Brain microvascular endothelial cell (primary cell): Measurements from ENCODE around the gene KIF1C.
"Not testable (repeated sequence)": the region's sequence is repeated elsewhere in the genome, so short reads cannot be mapped to it uniquely, and the experiment has no call there.

Experiments
- DNase-seq: peaks from one replicate; pipeline ENCODE4 v3.0.0-alpha.2; 2020
- H3K27ac ChIP-seq: fragments of 250-450 bp; sonication (Bioruptor Pico); 2 replicates; pipeline ENCODE4 v1.5.1; 2020; ENCODE audit warnings: mild to moderate bottlenecking, moderate library complexity
- H3K27me3 ChIP-seq: fragments of 250-450 bp; sonication (Bioruptor Pico); replicated peaks from 2 replicates; pipeline ENCODE4 v1.5.1; 2020; ENCODE audit warnings: mild to moderate bottlenecking
- H3K36me3 ChIP-seq: fragments of 250-450 bp; sonication (Bioruptor Pico); replicated peaks from 2 replicates; pipeline ENCODE4 v1.5.1; 2020; ENCODE audit warnings: mild to moderate bottlenecking
- H3K4me3 ChIP-seq: 2 replicates; pipeline ENCODE4 v1.5.1; 2011; ENCODE audit warnings: low read depth, mild to moderate bottlenecking, control low read depth, low read length, moderate library complexity
- in situ Hi-C: cut with HindIII; loops from 2 replicates; pipeline ENCODE4 v1.10.0; 2017; ENCODE audit warnings: low sequenced_read_pairs, low pct_ligation_motif_present
- TF ChIP-seq, protein P1 (sequence below): IDR thresholded peaks from 2 replicates; pipeline ENCODE4 v1.5.1; 2011; ENCODE audit warnings: low read depth, mild to moderate bottlenecking, moderate library complexity, low read length, control low read depth, inconsistent platforms; ENCODE audit errors: missing control alignments

KIF1C gene

DNA sequence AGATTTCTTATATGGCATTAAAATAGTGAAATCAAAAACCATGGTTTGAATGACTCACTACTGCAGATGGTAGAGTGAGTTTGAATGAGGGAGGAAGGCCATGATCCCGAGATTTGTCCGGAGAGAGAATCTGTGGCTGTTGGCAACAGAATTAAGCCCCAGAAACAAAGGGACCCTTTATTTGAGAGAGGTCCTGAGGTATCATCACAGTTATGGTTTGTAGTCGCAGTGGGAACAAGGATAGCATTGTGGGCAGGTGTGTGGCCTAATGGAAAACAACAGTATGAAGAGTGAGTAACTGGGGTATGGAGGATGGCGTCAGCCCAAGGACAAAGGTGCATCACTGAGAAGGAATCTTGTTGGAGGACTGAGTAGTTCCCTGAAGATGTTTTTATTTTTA lies 72.0 kb downstream of the KIF1C start:
- no peak overlapping the region for H3K4me3 ChIP-seq
- H3K27me3 ChIP-seq, result no peaks in the 10 kb centered on the region
- TF ChIP-seq, protein P1, sequence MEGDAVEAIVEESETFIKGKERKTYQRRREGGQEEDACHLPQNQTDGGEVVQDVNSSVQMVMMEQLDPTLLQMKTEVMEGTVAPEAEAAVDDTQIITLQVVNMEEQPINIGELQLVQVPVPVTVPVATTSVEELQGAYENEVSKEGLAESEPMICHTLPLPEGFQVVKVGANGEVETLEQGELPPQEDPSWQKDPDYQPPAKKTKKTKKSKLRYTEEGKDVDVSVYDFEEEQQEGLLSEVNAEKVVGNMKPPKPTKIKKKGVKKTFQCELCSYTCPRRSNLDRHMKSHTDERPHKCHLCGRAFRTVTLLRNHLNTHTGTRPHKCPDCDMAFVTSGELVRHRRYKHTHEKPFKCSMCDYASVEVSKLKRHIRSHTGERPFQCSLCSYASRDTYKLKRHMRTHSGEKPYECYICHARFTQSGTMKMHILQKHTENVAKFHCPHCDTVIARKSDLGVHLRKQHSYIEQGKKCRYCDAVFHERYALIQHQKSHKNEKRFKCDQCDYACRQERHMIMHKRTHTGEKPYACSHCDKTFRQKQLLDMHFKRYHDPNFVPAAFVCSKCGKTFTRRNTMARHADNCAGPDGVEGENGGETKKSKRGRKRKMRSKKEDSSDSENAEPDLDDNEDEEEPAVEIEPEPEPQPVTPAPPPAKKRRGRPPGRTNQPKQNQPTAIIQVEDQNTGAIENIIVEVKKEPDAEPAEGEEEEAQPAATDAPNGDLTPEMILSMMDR, result no peak
- H3K36me3 ChIP-seq, result no peaks in the 10 kb centered on the region
- DNase-seq, result no peak
- in situ Hi-C loops, result no loop called here
- no peak overlapping the region for H3K27ac ChIP-seq

DNA sequence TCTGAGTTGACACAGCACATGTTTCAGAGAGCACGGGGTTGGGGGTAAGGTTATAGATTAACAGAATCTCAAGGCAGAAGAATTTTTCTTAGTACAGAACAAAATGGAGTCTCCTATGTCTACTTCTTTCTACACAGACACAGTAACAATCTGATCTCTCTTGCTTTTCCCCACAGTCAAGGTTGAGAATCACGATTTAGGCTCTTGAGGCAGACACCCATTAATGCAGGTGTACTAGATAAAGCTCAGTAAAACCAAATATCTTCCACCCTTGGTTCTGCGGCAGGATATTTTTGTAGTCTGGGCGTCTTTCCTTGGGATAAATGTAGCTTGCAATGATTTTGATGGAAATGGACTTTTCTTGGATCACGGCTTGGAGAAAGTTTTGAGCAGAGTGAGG lies 77.7 kb downstream of the KIF1C start:
- H3K4me3 ChIP-seq, H3K27me3 ChIP-seq, in situ Hi-C loops, H3K36me3 ChIP-seq, DNase-seq, H3K27ac ChIP-seq: not testable (repeated sequence)

DNA sequence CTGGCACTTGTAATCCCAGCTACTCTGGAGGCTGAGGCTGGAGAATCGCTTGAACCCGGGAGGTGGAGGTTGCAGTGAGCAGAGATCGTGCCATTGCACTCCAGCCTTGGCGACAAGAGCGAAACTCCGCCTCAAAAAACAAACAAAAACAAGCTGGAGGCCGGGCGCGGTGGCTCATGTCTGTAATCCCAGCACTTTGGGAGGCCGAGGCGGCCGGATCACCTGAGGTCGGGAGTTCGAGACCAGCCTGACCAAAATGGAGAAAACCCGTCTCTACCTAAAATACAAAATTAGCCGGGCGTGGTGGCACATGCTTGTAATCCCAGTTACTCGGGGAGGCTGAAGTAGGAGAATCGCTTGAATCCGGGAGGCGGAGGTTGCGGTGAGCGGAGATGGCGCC lies 79.5 kb downstream of the KIF1C start:
- H3K27me3 ChIP-seq, H3K4me3 ChIP-seq, DNase-seq, H3K27ac ChIP-seq, H3K36me3 ChIP-seq, in situ Hi-C loops: not testable (repeated sequence)

DNA sequence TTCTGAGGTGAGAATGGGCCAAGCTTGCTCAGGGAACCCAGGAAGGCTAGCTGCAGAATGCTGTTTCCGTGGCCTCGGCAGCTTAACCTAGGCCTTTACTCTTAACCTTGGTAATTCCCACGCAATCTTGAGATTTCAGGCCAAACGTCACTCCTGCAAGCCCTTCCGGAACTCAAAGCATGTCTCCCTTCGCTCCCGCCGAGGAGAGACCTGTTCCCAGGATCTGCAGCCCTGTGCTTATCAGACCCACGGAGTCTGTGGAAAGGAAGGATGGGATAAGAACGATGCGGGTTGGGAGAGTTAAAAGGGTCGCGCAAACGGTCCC lies 80.0 kb downstream of the KIF1C start:
- Histone ChIP-seq H3K4me3 (peak overlapping the region; percentile 68), H3K36me3 (no peaks in the 10 kb centered on the region), H3K27me3 (no peaks in the 10 kb centered on the region), H3K27ac (no peak overlapping the region)
- no peak for DNase-seq
- in situ Hi-C loops, result no loop called here
- TF ChIP-seq, protein P1, result no peak
